ENCODE data around the gene PIEZO2.
"Not testable (repeated sequence)": the region's sequence is repeated elsewhere in the genome, so short reads cannot be mapped to it uniquely, and the experiment has no call there.

PIEZO2 gene

DNA sequence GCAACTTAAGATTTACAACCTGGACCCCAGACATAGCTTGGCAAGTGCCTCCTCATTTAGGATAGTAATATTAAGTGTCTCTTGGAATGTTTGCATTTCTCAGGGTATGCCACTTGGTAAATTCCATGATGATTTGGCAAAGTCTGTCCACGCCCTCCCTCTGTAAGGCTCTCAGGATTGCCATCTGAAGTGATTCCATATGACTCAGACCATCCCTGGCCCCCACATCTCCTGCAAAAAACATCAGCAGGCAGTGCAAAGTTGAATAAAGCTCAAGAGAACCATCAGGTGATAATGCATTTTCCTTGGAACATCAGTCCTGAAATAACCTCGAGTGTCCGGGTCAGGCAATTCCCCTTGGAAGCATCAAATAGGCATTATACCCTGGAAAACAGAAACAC is 27.1 kb upstream of the PIEZO2 start:
- Mint-ChIP-seq H3K4me3 (no peak overlapping the region), H3K4me1 (peaks cover 11% of the 10 kb centered on the region), H3K9me3 (peaks cover 5% of the 10 kb centered on the region), H3K27ac (no peak overlapping the region), H3K36me3 (ENCODE audit: low read depth) (no peaks in the 10 kb centered on the region), H3K27me3 (ENCODE audit: low read depth, poor library complexity) (peaks cover 2% of the 10 kb centered on the region)
- DNase-seq: no peak
- TF ChIP-seq, protein P1, sequence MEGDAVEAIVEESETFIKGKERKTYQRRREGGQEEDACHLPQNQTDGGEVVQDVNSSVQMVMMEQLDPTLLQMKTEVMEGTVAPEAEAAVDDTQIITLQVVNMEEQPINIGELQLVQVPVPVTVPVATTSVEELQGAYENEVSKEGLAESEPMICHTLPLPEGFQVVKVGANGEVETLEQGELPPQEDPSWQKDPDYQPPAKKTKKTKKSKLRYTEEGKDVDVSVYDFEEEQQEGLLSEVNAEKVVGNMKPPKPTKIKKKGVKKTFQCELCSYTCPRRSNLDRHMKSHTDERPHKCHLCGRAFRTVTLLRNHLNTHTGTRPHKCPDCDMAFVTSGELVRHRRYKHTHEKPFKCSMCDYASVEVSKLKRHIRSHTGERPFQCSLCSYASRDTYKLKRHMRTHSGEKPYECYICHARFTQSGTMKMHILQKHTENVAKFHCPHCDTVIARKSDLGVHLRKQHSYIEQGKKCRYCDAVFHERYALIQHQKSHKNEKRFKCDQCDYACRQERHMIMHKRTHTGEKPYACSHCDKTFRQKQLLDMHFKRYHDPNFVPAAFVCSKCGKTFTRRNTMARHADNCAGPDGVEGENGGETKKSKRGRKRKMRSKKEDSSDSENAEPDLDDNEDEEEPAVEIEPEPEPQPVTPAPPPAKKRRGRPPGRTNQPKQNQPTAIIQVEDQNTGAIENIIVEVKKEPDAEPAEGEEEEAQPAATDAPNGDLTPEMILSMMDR (IDR thresholded peaks at IDR 0.05): no peak

DNA sequence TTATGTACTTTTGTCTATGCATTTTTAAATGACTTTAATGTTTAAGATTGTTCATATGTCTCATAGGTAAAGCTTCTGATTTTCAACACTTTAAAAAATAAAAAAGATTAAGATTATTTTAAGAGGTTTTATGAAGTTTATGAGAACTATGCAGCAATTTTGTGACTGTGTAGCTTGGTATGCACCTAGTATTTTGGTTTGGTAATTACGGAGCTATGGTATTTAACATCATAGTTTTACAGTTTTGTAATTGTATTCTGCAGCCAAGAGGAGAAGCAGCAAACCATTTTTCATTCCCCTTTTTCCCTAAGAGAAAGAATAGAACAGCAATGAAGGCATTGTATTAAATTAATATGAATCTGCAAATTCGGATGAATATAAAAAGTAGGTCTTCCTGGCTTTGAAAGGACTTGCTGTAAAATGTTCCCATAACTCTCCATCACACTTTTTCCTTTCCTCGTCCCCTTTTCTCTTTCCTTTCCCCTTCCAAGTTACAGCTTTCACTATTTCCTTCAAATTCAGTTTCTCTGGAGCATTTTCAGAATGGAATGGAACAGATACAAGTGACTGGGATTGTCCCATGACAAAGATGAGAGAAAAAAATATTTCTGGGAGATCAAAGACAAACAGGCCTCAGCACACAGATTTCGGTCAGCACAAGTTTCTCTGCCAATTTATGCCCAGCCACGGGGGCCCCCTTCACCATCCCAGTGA is 26.1 kb upstream of the PIEZO2 start:
- peaks cover 5% of the 10 kb centered on the region for H3K9me3 Mint-ChIP-seq
- H3K27me3 Mint-ChIP-seq (ENCODE audit: low read depth, poor library complexity): peaks cover 2% of the 10 kb centered on the region
- peaks cover 11% of the 10 kb centered on the region for H3K4me1 Mint-ChIP-seq
- no peak overlapping the region for H3K27ac Mint-ChIP-seq
- no peaks in the 10 kb centered on the region for H3K36me3 Mint-ChIP-seq (ENCODE audit: low read depth)
- TF ChIP-seq, protein P1 (IDR thresholded peaks at IDR 0.05): no peak
- no peak for DNase-seq
- H3K4me3 Mint-ChIP-seq: no peak overlapping the region

DNA sequence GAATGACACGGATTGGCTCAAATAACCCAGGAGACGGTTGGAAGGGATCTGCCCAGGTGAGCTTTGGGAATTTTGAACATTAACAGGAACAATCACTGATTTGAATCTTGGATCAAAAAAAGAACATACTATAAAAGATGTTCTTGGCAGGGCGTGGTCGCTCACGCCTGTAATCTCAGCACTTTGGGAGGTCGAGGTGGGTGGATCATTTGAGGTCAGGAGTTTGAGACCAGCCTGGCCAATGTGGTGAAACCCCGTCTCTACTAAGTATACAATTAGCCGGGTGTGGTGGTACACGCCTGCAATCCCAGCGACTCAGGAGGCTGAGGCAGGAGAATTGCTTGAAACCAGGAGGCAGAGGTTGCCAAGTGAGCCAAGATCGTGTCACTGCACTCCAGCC is 24.8 kb upstream of the PIEZO2 start:
- H3K36me3 Mint-ChIP-seq (ENCODE audit: low read depth); H3K9me3 Mint-ChIP-seq; H3K27me3 Mint-ChIP-seq (ENCODE audit: low read depth, poor library complexity); DNase-seq; H3K4me1 Mint-ChIP-seq; H3K27ac Mint-ChIP-seq; H3K4me3 Mint-ChIP-seq: not testable (repeated sequence)

DNA sequence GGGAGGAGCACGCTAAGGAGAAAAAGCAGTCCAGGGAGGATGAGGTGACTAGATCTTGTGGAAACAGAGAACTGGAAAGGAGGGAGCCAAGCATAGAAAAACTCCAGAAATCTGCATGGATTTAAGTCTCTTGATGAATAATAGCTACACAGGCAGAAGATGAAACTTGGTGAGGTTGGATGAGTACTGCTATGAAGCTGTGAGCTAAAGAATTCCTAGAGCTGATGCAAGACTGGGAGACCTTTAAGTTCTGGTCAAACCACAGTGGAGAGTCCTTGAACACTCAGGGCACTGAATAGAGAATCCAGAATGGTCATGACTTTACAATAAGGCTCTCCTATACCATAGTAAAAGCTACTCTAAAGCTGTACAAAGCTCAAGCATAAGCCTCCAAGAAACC is 18.4 kb upstream of the PIEZO2 start:
- Mint-ChIP-seq H3K36me3 (ENCODE audit: low read depth) (no peaks in the 10 kb centered on the region), H3K4me3 (no peak overlapping the region), H3K27ac (no peak overlapping the region), H3K9me3 (peaks cover 5% of the 10 kb centered on the region), H3K4me1 (no peaks in the 10 kb centered on the region), H3K27me3 (ENCODE audit: low read depth, poor library complexity) (peaks cover 23% of the 10 kb centered on the region)
- DNase-seq: no peak
- TF ChIP-seq, protein P1 (IDR thresholded peaks at IDR 0.05): no peak

DNA sequence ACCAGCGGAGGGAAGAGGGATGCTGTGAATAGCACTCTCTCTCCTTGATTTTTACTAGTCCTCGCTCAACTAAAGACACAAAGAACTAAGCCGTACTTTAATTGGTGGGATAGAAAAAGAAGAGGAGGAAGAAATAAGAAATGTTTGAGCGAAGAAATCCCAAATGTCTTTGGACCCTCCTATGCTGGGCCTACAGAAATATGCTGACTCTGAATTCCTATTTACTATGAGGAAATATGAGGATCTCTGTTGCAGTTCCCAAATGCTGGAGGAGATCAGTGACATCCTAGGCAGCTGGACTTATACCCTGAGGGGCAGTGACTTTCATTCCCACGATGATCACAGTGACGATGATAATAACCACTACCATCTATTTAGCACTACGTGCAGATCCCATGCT is 16.6 kb upstream of the PIEZO2 start:
- TF ChIP-seq, protein P1 (IDR thresholded peaks at IDR 0.05): no peak
- H3K36me3 Mint-ChIP-seq (ENCODE audit: low read depth): no peaks in the 10 kb centered on the region
- no peaks in the 10 kb centered on the region for H3K9me3 Mint-ChIP-seq
- no peak overlapping the region for H3K27ac Mint-ChIP-seq
- no peak for DNase-seq
- no peaks in the 10 kb centered on the region for H3K4me1 Mint-ChIP-seq
- peaks cover 26% of the 10 kb centered on the region for H3K27me3 Mint-ChIP-seq (ENCODE audit: low read depth, poor library complexity)
- H3K4me3 Mint-ChIP-seq: no peak overlapping the region

DNA sequence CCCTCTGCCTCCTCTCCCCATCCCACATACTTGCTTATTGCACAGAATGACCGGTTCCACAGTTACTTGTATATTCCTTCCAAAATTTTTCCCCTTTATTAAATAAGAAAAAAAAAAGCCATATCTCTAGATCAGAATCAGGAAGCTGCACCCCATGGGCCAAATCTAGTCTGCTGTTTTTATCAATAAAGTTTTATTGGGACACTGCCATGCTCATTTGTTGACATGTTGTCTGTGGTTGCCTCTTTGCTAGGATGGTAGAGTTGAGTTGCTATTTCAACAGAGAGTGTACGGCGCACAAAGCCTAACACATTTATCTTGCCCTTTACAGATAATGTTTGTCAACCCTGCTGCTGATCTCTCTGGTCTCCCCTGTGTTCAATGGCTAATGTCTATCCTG is 15.8 kb upstream of the PIEZO2 start:
- Mint-ChIP-seq H3K4me3 (no peak overlapping the region), H3K27me3 (ENCODE audit: low read depth, poor library complexity) (peaks cover 29% of the 10 kb centered on the region), H3K27ac (no peak overlapping the region), H3K36me3 (ENCODE audit: low read depth) (no peaks in the 10 kb centered on the region), H3K9me3 (no peaks in the 10 kb centered on the region), H3K4me1 (no peaks in the 10 kb centered on the region)
- DNase-seq: no peak
- TF ChIP-seq, protein P1 (IDR thresholded peaks at IDR 0.05): no peak

Data from nephron progenitor cell (in vitro differentiated cells).